Uterus (tissue), 2 donors: ENCODE results near the gene STON1.

Experiments
- CTCF ChIP-seq, 4 experiments: fragments of 200-600 bp in 2 of 4; fragments of 450-650 bp in 2 of 4; sonication (generic) in 2 of 4; IDR thresholded peaks; one replicate each; pipeline ENCODE4 v1.5.1; 2016 to 2019; ENCODE audit warnings: antibody characterized with exemption in 4 of 4, mild to moderate bottlenecking in 2 of 4, moderate library complexity in 1 of 4
- POLR2A ChIP-seq, 2 donors: fragments of 450-650 bp; IDR thresholded peaks; one replicate each; pipeline ENCODE4 v1.6.1; 2016; ENCODE audit warnings: antibody characterized with exemption in 2 of 2, mild to moderate bottlenecking in 1 of 2, moderate library complexity in 1 of 2

- TF ChIP-seq CTCF (IDR thresholded peaks at IDR 0.05), result no peak
- no peak for TF ChIP-seq POLR2A (IDR thresholded peaks at IDR 0.05)
Measured at GRCh38 chr2:48545244-48545643, 15.3 kb downstream of the STON1 start.
